Thyroid gland (tissue), 4 donors: ENCODE results near the gene MRM1. TPM values are rescaled to one million over a fixed set of nuclear protein-coding genes. Genes with fewer than 3 reads are reported as not detected.

Experiments used
- DNase-seq, 2 donors: peaks; one replicate each; pipeline ENCODE4 v3.0.0-alpha.2; 2019
- H3K27ac ChIP-seq, 3 donors: fragments of 200-600 bp; sonication (generic); 1 replicate in 2 of 3; 2 replicates in 1 of 3; pipeline ENCODE4 v1.5.1; 2016 to 2019; ENCODE audit warnings: mild to moderate bottlenecking in 1 of 3, moderate library complexity in 1 of 3
- H3K27me3 ChIP-seq: fragments of 200-600 bp; sonication (generic); one replicate; pipeline ENCODE4 v1.5.1; 2019
- H3K36me3 ChIP-seq, 2 donors: fragments of 200-600 bp; sonication (generic); one replicate each; pipeline ENCODE4 v1.5.1; 2016 to 2019
- H3K4me1 ChIP-seq, 2 donors: fragments of 200-600 bp; sonication (generic); one replicate each; pipeline ENCODE4 v1.5.1; 2017 to 2019
- H3K4me3 ChIP-seq, 3 donors: fragments of 200-600 bp; sonication (generic); replicated peaks in 1 of 3; 1 replicate in 2 of 3; 2 replicates in 1 of 3; pipeline ENCODE4 v1.5.1; 2016; ENCODE audit warnings: mild to moderate bottlenecking in 1 of 3
- H3K9me3 ChIP-seq: fragments of 200-600 bp; sonication (generic); one replicate; pipeline ENCODE4 v1.5.1; 2017
- POLR2A ChIP-seq, 2 donors: fragments of 450-650 bp; IDR thresholded peaks; one replicate each; pipeline ENCODE4 v1.6.1; 2017; ENCODE audit warnings: antibody characterized with exemption in 2 of 2, mild to moderate bottlenecking in 2 of 2, moderate library complexity in 1 of 2
- WGBS, 2 donors: methylation state at CpG; one replicate each; pipeline ENCODE4 v1.1.5; 2017; 5-methylcytosine and 5-hydroxymethylcytosine counted together
- intact Hi-C: fragments of 100-400 bp; cut with DNase I; formaldehyde crosslinking; loops from one replicate; pipeline ENCODE4 v1.15.1; 2023
- total RNA-seq, 4 donors: library from RNA; depleted of rRNA; stranded (reverse); fragments of >200 nt; gene quantifications; one replicate each; pipeline ENCODE4 v1.2.3, GENCODE V29; 2016
- TF ChIP-seq, protein P1 (sequence below), 6 experiments: fragments of 200-600 bp in 3 of 6; fragments of 450-650 bp in 3 of 6; sonication (generic) in 3 of 6; IDR thresholded peaks; one replicate each; pipeline ENCODE4 v1.5.1; 2016 to 2019; ENCODE audit warnings: antibody characterized with exemption in 6 of 6, mild to moderate bottlenecking in 2 of 6, inconsistent platforms in 1 of 6, moderate library complexity in 1 of 6

The MRM1 gene
- total RNA-seq, 4 donors from 2014 or later: 5.8 to 9.8 (median 7.4) TPM

DNA sequence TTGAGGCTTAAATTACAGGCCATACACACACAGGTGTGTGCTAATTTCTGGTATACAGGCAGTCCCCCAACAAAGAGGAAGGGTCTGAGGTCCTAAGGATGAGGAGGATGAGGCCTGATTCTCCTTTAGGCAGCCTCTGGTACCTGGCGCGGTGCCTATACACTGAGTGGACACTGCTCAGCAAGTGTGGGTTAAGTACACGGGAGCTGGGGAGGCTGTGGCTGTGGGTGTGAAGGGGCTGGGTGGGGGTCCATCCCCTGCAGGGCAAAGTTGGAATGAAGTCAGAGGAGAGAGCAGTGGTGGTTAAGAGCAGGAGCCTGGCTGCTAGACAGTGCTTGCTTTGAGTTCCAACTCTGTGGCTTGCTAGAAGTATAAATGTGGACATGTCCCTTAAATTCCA lies 10.9 kb downstream of the MRM1 start:
- no peak overlapping the region for H3K27ac ChIP-seq
- H3K27me3 ChIP-seq: no peaks in the 10 kb centered on the region
- H3K9me3 ChIP-seq: no peaks in the 10 kb centered on the region
- intact Hi-C loops: loop anchor here (10.0 kb wide), 1 partner anchor 442 kb away; no protein-coding TSS in a partner anchor
- 62 to 71% methylated on average over 3 of the region's 3 CpGs for WGBS, 2 donors
- H3K4me3 ChIP-seq: no peak overlapping the region
- H3K4me1 ChIP-seq: peaks cover 0 to 6% of the 10 kb centered on the region in 2 donors
- TF ChIP-seq, protein P1, sequence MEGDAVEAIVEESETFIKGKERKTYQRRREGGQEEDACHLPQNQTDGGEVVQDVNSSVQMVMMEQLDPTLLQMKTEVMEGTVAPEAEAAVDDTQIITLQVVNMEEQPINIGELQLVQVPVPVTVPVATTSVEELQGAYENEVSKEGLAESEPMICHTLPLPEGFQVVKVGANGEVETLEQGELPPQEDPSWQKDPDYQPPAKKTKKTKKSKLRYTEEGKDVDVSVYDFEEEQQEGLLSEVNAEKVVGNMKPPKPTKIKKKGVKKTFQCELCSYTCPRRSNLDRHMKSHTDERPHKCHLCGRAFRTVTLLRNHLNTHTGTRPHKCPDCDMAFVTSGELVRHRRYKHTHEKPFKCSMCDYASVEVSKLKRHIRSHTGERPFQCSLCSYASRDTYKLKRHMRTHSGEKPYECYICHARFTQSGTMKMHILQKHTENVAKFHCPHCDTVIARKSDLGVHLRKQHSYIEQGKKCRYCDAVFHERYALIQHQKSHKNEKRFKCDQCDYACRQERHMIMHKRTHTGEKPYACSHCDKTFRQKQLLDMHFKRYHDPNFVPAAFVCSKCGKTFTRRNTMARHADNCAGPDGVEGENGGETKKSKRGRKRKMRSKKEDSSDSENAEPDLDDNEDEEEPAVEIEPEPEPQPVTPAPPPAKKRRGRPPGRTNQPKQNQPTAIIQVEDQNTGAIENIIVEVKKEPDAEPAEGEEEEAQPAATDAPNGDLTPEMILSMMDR (IDR thresholded peaks at IDR 0.05): no peak
- no peak for TF ChIP-seq POLR2A (IDR thresholded peaks at IDR 0.05)
- no peaks in the 10 kb centered on the region for H3K36me3 ChIP-seq
- DNase-seq: no peak

- Histone ChIP-seq H3K36me3 (no peaks in the 10 kb centered on the region), H3K4me1 (peaks cover 0 to 6% of the 10 kb centered on the region in 2 donors), H3K27ac (no peak overlapping the region), H3K9me3 (no peaks in the 10 kb centered on the region), H3K4me3 (no peak overlapping the region), H3K27me3 (peaks cover 3% of the 10 kb centered on the region)
- WGBS, 2 donors: 48 to 55% methylated on average over 4 of the region's 4 CpGs
- intact Hi-C loops: loop anchor here (10.0 kb wide), 1 partner anchor 442 kb away; no protein-coding TSS in a partner anchor
- no peak for DNase-seq
- no peak for TF ChIP-seq POLR2A (IDR thresholded peaks at IDR 0.05)
- TF ChIP-seq, protein P1 (IDR thresholded peaks at IDR 0.05): no peak
Measured at GRCh38 chr17:36613155-36613554, 11.8 kb downstream of the MRM1 start.

DNA sequence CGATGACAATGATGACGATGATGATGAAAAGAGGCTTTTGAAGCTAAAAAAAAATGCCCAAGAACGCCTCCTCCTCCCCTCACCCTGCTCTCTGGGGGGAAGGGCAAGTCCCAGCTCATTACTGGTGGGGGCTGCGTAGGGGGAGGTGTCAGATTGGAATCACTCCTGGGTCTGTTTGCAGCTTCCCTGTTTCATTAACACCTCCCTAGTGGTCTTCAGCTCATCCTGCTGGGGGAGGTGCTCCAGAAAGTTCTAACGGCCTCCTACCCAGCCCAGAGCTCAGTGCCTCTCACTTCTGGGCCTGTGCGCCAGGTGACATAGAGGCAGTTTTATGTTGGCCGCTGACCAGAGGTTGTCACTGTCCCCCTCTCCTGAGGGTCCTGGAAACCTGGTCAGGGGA lies 12.7 kb downstream of the MRM1 start:
- H3K4me3 ChIP-seq: no peak overlapping the region
- no peak for TF ChIP-seq POLR2A (IDR thresholded peaks at IDR 0.05)
- TF ChIP-seq, protein P1 (IDR thresholded peaks at IDR 0.05): no peak
- no peaks in the 10 kb centered on the region for H3K36me3 ChIP-seq
- peaks cover 3% of the 10 kb centered on the region for H3K27me3 ChIP-seq
- H3K27ac ChIP-seq: no peak overlapping the region
- peaks cover 0 to 1% of the 10 kb centered on the region in 2 donors for H3K4me1 ChIP-seq
- 53 to 55% methylated on average over 7 of the region's 7 CpGs for WGBS, 2 donors
- H3K9me3 ChIP-seq: no peaks in the 10 kb centered on the region
- intact Hi-C loops: loop anchor here (10.0 kb wide), 1 partner anchor 441 kb away; no protein-coding TSS in a partner anchor
- DNase-seq: no peak

DNA sequence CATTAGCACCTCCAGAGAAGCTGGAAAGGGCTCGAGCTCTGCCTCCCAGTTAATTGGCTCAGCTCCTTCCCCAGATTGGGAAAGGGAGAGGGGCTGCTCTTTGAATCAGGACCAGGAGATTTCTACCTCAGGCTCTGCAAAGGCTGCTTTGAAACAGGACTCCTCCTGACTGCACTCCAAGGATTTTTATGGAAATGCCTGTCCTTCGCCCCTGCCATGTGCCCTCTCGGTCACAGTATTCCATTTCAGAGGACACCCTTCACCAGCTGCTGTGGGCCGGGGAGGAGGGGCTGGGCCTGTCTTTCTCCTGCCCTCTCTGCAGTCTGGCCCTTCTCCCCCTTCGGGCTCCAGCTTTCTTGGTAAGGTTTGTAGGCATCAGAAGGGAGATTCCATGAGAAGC lies 13.6 kb downstream of the MRM1 start:
- Histone ChIP-seq H3K4me3 (no peak overlapping the region), H3K36me3 (no peaks in the 10 kb centered on the region), H3K27ac (no peak overlapping the region), H3K4me1 (no peaks in the 10 kb centered on the region), H3K27me3 (peaks cover 3% of the 10 kb centered on the region), H3K9me3 (no peaks in the 10 kb centered on the region)
- 52 to 55% methylated on average over 5 of the region's 5 CpGs for WGBS, 2 donors
- TF ChIP-seq, protein P1 (IDR thresholded peaks at IDR 0.05): no peak
- no peak for TF ChIP-seq POLR2A (IDR thresholded peaks at IDR 0.05)
- no peak for DNase-seq
- intact Hi-C loops: loop anchor here (10.0 kb wide), 1 partner anchor 440 kb away; no protein-coding TSS in a partner anchor

DNA sequence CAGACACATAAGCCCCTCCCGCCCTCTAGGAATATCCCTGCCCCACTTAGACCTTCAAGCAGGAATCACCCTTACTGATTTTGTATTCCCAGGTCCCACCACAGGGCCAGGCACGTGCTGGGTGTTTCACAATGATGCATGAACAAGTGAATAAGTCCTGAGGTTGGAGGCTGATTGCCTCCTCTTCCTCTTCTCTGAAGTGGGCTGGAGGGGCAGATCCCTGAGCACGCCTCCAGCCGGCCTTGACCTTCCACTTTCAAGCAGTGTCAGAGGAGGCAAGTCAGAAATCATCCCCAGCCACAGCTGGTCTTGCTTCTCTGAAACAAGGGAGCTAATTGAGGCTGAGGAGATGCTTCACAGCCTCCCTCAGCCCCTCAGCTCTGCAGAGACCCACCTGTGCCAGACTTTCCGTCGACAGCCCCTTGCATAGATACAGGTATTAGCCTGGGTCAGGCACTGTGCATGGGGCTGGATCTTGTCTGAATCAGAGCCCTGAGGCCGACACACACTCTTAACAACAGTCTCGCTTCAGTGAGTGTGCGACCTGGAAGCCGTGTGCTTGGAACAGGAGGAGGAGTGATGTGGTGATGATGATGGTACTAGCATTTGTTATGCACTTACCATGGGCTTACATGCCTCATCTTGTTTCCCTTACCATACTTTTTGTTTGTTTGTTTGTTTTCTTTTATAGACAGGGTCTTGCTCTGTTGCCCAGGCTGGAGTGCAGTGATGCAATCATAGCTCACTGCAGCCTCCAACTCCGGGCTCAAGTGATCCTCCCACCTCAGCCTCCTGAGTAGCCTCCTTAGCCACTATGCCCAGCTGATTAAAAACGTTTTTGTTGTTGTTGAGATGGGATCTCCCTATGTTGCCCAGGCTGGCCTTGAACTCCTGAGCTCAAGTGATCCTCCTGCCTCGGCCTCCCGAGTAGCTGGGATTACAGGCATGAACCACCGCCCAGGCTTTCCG lies 15.0 kb downstream of the MRM1 start:
- TF ChIP-seq POLR2A (IDR thresholded peaks at IDR 0.05): no peak
- TF ChIP-seq, protein P1 (IDR thresholded peaks at IDR 0.05): no peak
- Histone ChIP-seq H3K27me3 (peaks cover 3% of the 10 kb centered on the region), H3K36me3 (no peaks in the 10 kb centered on the region), H3K4me1 (no peaks in the 10 kb centered on the region), H3K9me3 (no peaks in the 10 kb centered on the region), H3K27ac (no peak overlapping the region), H3K4me3 (no peak overlapping the region)
- intact Hi-C loops: loop anchor here (10.0 kb wide), 1 partner anchor 438 kb away; no protein-coding TSS in a partner anchor
- 67% methylated on average over 12 to 16 of the region's 16 CpGs for WGBS, 2 donors
- no peak for DNase-seq
